GM19035 (cell line): Measurements from ENCODE around the gene SH3TC1.

Experiments used
- ATAC-seq: cut with Tn5 transposase; IDR thresholded peaks from one replicate; pipeline ENCODE4 v1.9.1; 2021; ENCODE audit not compliant: unreplicated experiment

The SH3TC1 gene

GRCh38 chr4:8228319-8229250, 29.5 kb downstream of the SH3TC1 start:
- ATAC-seq: peak; percentile 66

- no peak for ATAC-seq
Observed at GRCh38 chr4:8229331-8229975, 30.4 kb downstream of the SH3TC1 start.

- no peak for ATAC-seq
Observed at GRCh38 chr4:8230033-8230432, 30.9 kb downstream of the SH3TC1 start.

GRCh38 chr4:8230891-8231290, 31.8 kb downstream of the SH3TC1 start:
- no peak for ATAC-seq

- ATAC-seq: no peak
Observed at GRCh38 chr4:8231551-8232049, 32.5 kb downstream of the SH3TC1 start.

GRCh38 chr4:8232748-8233147, 33.7 kb downstream of the SH3TC1 start:
- ATAC-seq: no peak

- ATAC-seq: no peak
Observed at GRCh38 chr4:8233672-8234484, 34.8 kb downstream of the SH3TC1 start.

- no peak for ATAC-seq
Observed at GRCh38 chr4:8234715-8235114, 35.6 kb downstream of the SH3TC1 start.

- no peak for ATAC-seq
Observed at GRCh38 chr4:8235224-8235623, 36.1 kb downstream of the SH3TC1 start.

- ATAC-seq: no peak
Observed at GRCh38 chr4:8235686-8236085, 36.6 kb downstream of the SH3TC1 start.

- no peak for ATAC-seq
Observed at GRCh38 chr4:8236106-8236919, 37.2 kb downstream of the SH3TC1 start.

GRCh38 chr4:8236920-8237195, 37.8 kb downstream of the SH3TC1 start:
- ATAC-seq: no peak

- no peak for ATAC-seq
Observed at GRCh38 chr4:8237256-8237989, 38.3 kb downstream of the SH3TC1 start.

GRCh38 chr4:8238036-8238511, 39.0 kb downstream of the SH3TC1 start:
- ATAC-seq: no peak

- no peak for ATAC-seq
Observed at GRCh38 chr4:8238515-8239053, 39.5 kb downstream of the SH3TC1 start.

- no peak for ATAC-seq
Observed at GRCh38 chr4:8239226-8239625, 40.1 kb downstream of the SH3TC1 start.

- ATAC-seq: no peak
Observed at GRCh38 chr4:8239661-8240060, 40.6 kb downstream of the SH3TC1 start.

- ATAC-seq: no peak
Observed at GRCh38 chr4:8240211-8241041, 41.3 kb downstream of the SH3TC1 start.
